22Rv1 (cell line): ENCODE data around the gene CCDC126.

ENCODE experiments used
- H3K27ac ChIP-seq: fragments of 450-650 bp; 2 replicates; pipeline ENCODE4 v1.5.1; 2017
- CTCF ChIP-seq: fragments of 450-650 bp; IDR thresholded peaks from 2 replicates; pipeline ENCODE4 v1.5.1; 2017; ENCODE audit warnings: mild to moderate bottlenecking
- ZFX ChIP-seq: fragments of 450-650 bp; IDR thresholded peaks from 2 replicates; pipeline ENCODE4 v1.6.1; 2017; ENCODE audit warnings: antibody characterized with exemption, borderline replicate concordance

CCDC126 gene

GRCh38 chr7:23628370-23628769 lies 31.2 kb downstream of the CCDC126 start:
- no peak overlapping the region for H3K27ac ChIP-seq
- TF ChIP-seq ZFX (no peak), CTCF (no peak)

GRCh38 chr7:23633417-23633816 lies 36.2 kb downstream of the CCDC126 start:
- H3K27ac ChIP-seq: no peak overlapping the region

GRCh38 chr7:23645822-23646221 lies 48.6 kb downstream of the CCDC126 start:
- no peak for TF ChIP-seq ZFX
- no peak for TF ChIP-seq CTCF
- H3K27ac ChIP-seq: no peak overlapping the region

More at GRCh38 chr7:23633417-23633816, 36.2 kb downstream of the CCDC126 start:
- TF ChIP-seq ZFX (no peak), CTCF (no peak)

GRCh38 chr7:23653942-23654341 lies 56.8 kb downstream of the CCDC126 start:
- H3K27ac ChIP-seq: no peak overlapping the region
- TF ChIP-seq CTCF (no peak), ZFX (no peak)

DNA sequence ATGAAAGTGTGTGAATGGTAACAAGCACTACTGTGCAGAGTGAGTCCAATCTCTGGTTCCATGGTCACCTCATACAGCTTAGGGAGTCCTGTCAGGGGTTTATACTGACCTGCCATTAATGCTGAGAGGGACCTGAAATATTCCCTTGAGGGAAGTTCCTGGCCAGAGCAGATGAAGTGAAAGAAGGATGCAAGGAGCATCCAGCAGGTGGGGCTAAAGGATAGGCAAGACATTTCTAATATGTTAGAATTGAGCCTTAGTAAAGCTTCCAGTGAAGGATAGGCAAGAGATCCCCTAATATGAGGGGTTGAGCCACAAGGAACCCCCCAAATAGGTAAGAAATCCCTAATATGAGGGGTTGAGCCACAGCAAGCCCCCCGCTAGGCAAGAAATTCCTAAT lies 57.3 kb downstream of the CCDC126 start:
- no peak overlapping the region for H3K27ac ChIP-seq
- TF ChIP-seq ZFX (no peak), CTCF (peak; percentile 80)

DNA sequence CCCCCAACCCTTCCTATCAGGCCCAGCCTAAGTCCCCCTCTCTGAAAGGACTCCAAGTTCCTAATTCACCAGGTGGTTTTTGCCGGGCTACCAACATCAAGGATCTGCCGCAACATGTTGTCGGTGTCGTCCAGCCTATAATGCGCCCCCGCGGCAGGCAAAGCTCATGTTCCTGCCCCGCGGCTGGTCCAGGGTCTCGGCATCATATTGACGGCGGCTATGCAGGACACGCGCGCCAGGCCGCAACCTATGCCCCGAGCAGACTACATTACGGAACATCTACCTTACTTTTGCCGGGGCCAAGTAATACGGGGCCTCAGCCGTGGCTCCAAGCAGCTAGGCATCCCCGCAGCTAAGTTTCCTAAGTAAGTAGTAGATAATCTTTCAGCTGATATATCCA lies 58.3 kb downstream of the CCDC126 start:
- no peak for TF ChIP-seq ZFX
- TF ChIP-seq CTCF: no peak
- H3K27ac ChIP-seq: no peak overlapping the region

- TF ChIP-seq CTCF (no peak), ZFX (no peak)
- H3K27ac ChIP-seq: no peak overlapping the region
Observed at GRCh38 chr7:23658831-23659427, 61.7 kb downstream of the CCDC126 start.
